K562 (cell line): ENCODE measurements around the gene DIPK1B. TPM values are rescaled to one million over a fixed set of nuclear protein-coding genes. Genes with fewer than 3 reads are reported as not detected.
A peak's percentile ranks its signal among the peaks of the same experiment; 100 is the strongest.

Experiments
- ARHGAP35 ChIP-seq: fragments of 450-650 bp; IDR thresholded peaks from 2 replicates; pipeline ENCODE4 v1.6.1; 2018; ENCODE audit not compliant: partially characterized antibody
- ATF1 ChIP-seq, 2 experiments: fragments of 450-650 bp in 1 of 2; IDR thresholded peaks; 2 replicates each; pipeline ENCODE4 v1.6.1; 2016; ENCODE audit warnings: missing compliant biosample characterization in 1 of 2, missing genetic modification characterization in 1 of 2
- BRD4 ChIP-seq: fragments of 200-600 bp; sonication (generic); IDR thresholded peaks from 2 replicates; pipeline ENCODE4 v1.6.1; 2017; ENCODE audit warnings: inconsistent platforms
- BRD9 ChIP-seq: fragments of 450-650 bp; IDR thresholded peaks from 2 replicates; pipeline ENCODE4 v1.6.1; 2018; ENCODE audit warnings: low read depth; ENCODE audit not compliant: partially characterized antibody
- CAMTA2 ChIP-seq: fragments of 250-450 bp; sonication (Bioruptor Pico); conservative IDR thresholded peaks from 2 replicates; pipeline ENCODE4 v1.5.1; 2022
- CHD4 ChIP-seq: fragments of 200-600 bp; sonication (generic); IDR thresholded peaks from 3 replicates; pipeline ENCODE4 v1.6.1; 2012; ENCODE audit warnings: low read depth, mild to moderate bottlenecking, mixed read lengths, low read length, inconsistent platforms; ENCODE audit not compliant: insufficient read depth, insufficient replicate concordance, poor library complexity, severe bottlenecking
- ELF4 ChIP-seq: fragments of 450-650 bp; formaldehyde crosslinking; IDR thresholded peaks from 2 replicates; pipeline ENCODE4 v1.4.0; 2022; ENCODE audit warnings: missing genetic modification characterization
- FIP1L1 ChIP-seq: fragments of 200-400 bp; formaldehyde crosslinking; IDR thresholded peaks from 2 replicates; pipeline ENCODE4 v1.6.1; 2018; ENCODE audit warnings: mild to moderate bottlenecking, low read depth, low read length; ENCODE audit not compliant: poor library complexity, severe bottlenecking
- GATA2 ChIP-seq: sonication (generic); formaldehyde crosslinking; IDR thresholded peaks from 2 replicates; pipeline ENCODE4 v1.4.0; 2020; ENCODE audit warnings: mild to moderate bottlenecking, missing genetic modification reagents
- HDAC3 ChIP-seq: fragments of 450-650 bp; IDR thresholded peaks from 2 replicates; pipeline ENCODE4 v1.6.1; 2018; ENCODE audit warnings: borderline replicate concordance, mild to moderate bottlenecking, moderate library complexity; ENCODE audit not compliant: partially characterized antibody
- HNRNPLL ChIP-seq: fragments of 200-400 bp; formaldehyde crosslinking; IDR thresholded peaks from 2 replicates; pipeline ENCODE4 v1.6.1; 2017; ENCODE audit warnings: low read length, low read depth, mild to moderate bottlenecking; ENCODE audit not compliant: poor library complexity, severe bottlenecking
- MEIS2 ChIP-seq: fragments of 450-650 bp; IDR thresholded peaks from 2 replicates; pipeline ENCODE4 v1.6.1; 2014; ENCODE audit warnings: mild to moderate bottlenecking; ENCODE audit not compliant: partially characterized antibody
- MTA1 ChIP-seq: fragments of 450-650 bp; IDR thresholded peaks from 2 replicates; pipeline ENCODE4 v1.6.1; 2017; ENCODE audit warnings: borderline replicate concordance
- RBM25 ChIP-seq: fragments of 200-400 bp; formaldehyde crosslinking; IDR thresholded peaks from 2 replicates; pipeline ENCODE4 v1.6.1; 2018; ENCODE audit warnings: low read length, low read depth, moderate library complexity; ENCODE audit not compliant: severe bottlenecking
- SAFB ChIP-seq: fragments of 200-400 bp; formaldehyde crosslinking; IDR thresholded peaks from 2 replicates; pipeline ENCODE4 v1.6.1; 2017; ENCODE audit warnings: low read depth, low read length, borderline replicate concordance
- SMAD2 ChIP-seq: fragments of 150-350 bp; IDR thresholded peaks from 2 replicates; pipeline ENCODE4 v1.6.1; 2014; ENCODE audit warnings: low read depth, mild to moderate bottlenecking, low read length
- SREBF2 ChIP-seq: sonication (generic); formaldehyde crosslinking; IDR thresholded peaks from 2 replicates; pipeline ENCODE4 v1.4.0; 2020; ENCODE audit warnings: mild to moderate bottlenecking, missing genetic modification reagents
- XRCC4 ChIP-seq: IDR thresholded peaks from one replicate; pipeline ENCODE4 v1.6.1; 2011; ENCODE audit not compliant: insufficient read depth, insufficient read length; ENCODE audit errors: extremely low read depth
- ZC3H11A ChIP-seq: IDR thresholded peaks from 2 replicates; pipeline ENCODE4 v1.6.1; 2012; ENCODE audit warnings: low read depth, low read length, improper control_type of control experiment
- ZFP36 ChIP-seq: fragments of 150-350 bp; IDR thresholded peaks from 2 replicates; pipeline ENCODE4 v1.6.1; 2018; ENCODE audit warnings: low read length, low read depth; ENCODE audit not compliant: partially characterized antibody
- ZHX1 ChIP-seq: fragments of 150-350 bp; conservative IDR thresholded peaks from 2 replicates; pipeline ENCODE4 v1.6.1; 2014; ENCODE audit warnings: low read length
- ZNF444 ChIP-seq: fragments of 250-450 bp; sonication (Bioruptor Pico); IDR thresholded peaks from 2 replicates; pipeline ENCODE4 v1.4.0; 2020; ENCODE audit warnings: mild to moderate bottlenecking, moderate library complexity
- ZNF76 ChIP-seq: fragments of 250-450 bp; sonication (Bioruptor Pico); IDR thresholded peaks from 2 replicates; pipeline ENCODE4 v1.4.0; 2020; ENCODE audit warnings: mild to moderate bottlenecking, moderate library complexity, borderline replicate concordance
- polyA plus RNA-seq, 8 experiments: library from polyadenylated mRNA; depleted of rRNA in 4 of 8; stranded (reverse) in 5 of 8; unstranded in 3 of 8; fragments of >200 nt; fragmentation: Nextera tagmentation in 2 of 8; fragmentation: Illumina TruSeq in 1 of 8; extraction: Ambion mirVana in 2 of 8; extraction: Trizol in 1 of 8; gene quantifications; 2 replicates each; pipeline versions ENCODE4 v1.2.1 to v1.2.3, GENCODE V29; 2011 to 2014; ENCODE audit warnings: inconsistent platforms in 1 of 8, missing spikeins in 1 of 8
- total RNA-seq, 7 experiments: library from RNA; depleted of rRNA in 6 of 7; stranded (reverse); fragments of >200 nt in 6 of 7; fragmentation: Illumina TruSeq in 2 of 7; extraction: Trizol in 2 of 7; gene quantifications; 2 replicates each; pipeline versions ENCODE4 v1.2.1 to v1.2.3, GENCODE V29; 2011 to 2021; ENCODE audit warnings: low replicate concordance in 1 of 7
- TF ChIP-seq, protein P1 (sequence below): fragments of 250-450 bp; sonication (Bioruptor Pico); IDR thresholded peaks from 2 replicates; pipeline ENCODE4 v1.8.0; 2021; ENCODE audit warnings: moderate library complexity, mild to moderate bottlenecking, inconsistent platforms

DIPK1B gene
- total and polyA plus RNA-seq, 9 of the 15 experiments (the other 6 are each of a cell fraction or from before 2014, with no cell fraction given): 0.08 to 22.3 (median 5.9) TPM

- no peak for TF ChIP-seq ATF1 (CRISPR knock-in tag; IDR thresholded peaks at IDR 0.05)
- 0 out of 2 replicates have a peak, but pooled peaks have one; percentile 12 for TF ChIP-seq ATF1 (tag; IDR thresholded peaks at IDR 0.05)
- no peak for TF ChIP-seq XRCC4
- peak; percentile 57 for TF ChIP-seq ZFP36
- no peak for TF ChIP-seq HDAC3
- TF ChIP-seq FIP1L1: no peak
- no peak for TF ChIP-seq CHD4
- no peak for TF ChIP-seq BRD9
- no peak for TF ChIP-seq ARHGAP35
- no peak for TF ChIP-seq MTA1
- no peak for TF ChIP-seq MEIS2
- TF ChIP-seq RBM25: no peak
- TF ChIP-seq ZHX1: no peak
- TF ChIP-seq SAFB: peak; percentile 88
- TF ChIP-seq CAMTA2 (CRISPR knock-in tag): no peak
- no peak for TF ChIP-seq ELF4 (CRISPR knock-in tag)
- 0 out of 2 replicates have a peak, but pooled peaks have one; percentile 25 for TF ChIP-seq ZNF76
- TF ChIP-seq GATA2 (CRISPR knock-in tag): no peak
- TF ChIP-seq ZC3H11A: no peak
- TF ChIP-seq SMAD2: no peak
- no peak for TF ChIP-seq BRD4
- TF ChIP-seq, protein P1, sequence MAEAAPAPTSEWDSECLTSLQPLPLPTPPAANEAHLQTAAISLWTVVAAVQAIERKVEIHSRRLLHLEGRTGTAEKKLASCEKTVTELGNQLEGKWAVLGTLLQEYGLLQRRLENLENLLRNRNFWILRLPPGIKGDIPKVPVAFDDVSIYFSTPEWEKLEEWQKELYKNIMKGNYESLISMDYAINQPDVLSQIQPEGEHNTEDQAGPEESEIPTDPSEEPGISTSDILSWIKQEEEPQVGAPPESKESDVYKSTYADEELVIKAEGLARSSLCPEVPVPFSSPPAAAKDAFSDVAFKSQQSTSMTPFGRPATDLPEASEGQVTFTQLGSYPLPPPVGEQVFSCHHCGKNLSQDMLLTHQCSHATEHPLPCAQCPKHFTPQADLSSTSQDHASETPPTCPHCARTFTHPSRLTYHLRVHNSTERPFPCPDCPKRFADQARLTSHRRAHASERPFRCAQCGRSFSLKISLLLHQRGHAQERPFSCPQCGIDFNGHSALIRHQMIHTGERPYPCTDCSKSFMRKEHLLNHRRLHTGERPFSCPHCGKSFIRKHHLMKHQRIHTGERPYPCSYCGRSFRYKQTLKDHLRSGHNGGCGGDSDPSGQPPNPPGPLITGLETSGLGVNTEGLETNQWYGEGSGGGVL (CRISPR knock-in tag): no peak
- TF ChIP-seq ZNF444 (CRISPR knock-in tag): no peak
- TF ChIP-seq SREBF2 (CRISPR knock-in tag): peak; percentile 98; the same call in 1 of the 2 replicates
- TF ChIP-seq HNRNPLL: peak; percentile 24
Observed at GRCh38 chr9:136711751-136712689, at the start of gene DIPK1B (continued).
